COLO668 (cell line): ENCODE results near the gene TOMM5.

ENCODE experiments used
- DNase-seq: peaks from one replicate; lab custom pipeline; 2025; ENCODE audit not compliant: unreplicated experiment; lab: John Stamatoyannopoulos, UW

The TOMM5 gene

GRCh38 chr9:37592108-37592951, at the start of gene TOMM5:
TSS of gene TOMM5 (minus strand) at chr9:37592597. CDS start at chr9:37592532, 65 bp downstream.
- peak; percentile 94 for DNase-seq

GRCh38 chr9:37641331-37641730, 48.9 kb upstream of the TOMM5 start:
- no peak for DNase-seq

GRCh38 chr9:37640246-37640645, 47.8 kb upstream of the TOMM5 start:
- no peak for DNase-seq

GRCh38 chr9:37639841-37640240, 47.4 kb upstream of the TOMM5 start:
- no peak for DNase-seq

GRCh38 chr9:37639109-37639762, 46.8 kb upstream of the TOMM5 start:
- DNase-seq, result no peak

- no peak for DNase-seq
Observed at GRCh38 chr9:37636511-37637448, 44.4 kb upstream of the TOMM5 start.

GRCh38 chr9:37635808-37636207, 43.4 kb upstream of the TOMM5 start:
- DNase-seq, result no peak

- DNase-seq, result no peak
Observed at GRCh38 chr9:37632479-37632878, 40.1 kb upstream of the TOMM5 start.

GRCh38 chr9:37626708-37627292, 34.4 kb upstream of the TOMM5 start:
- no peak for DNase-seq

GRCh38 chr9:37625758-37626147, 33.4 kb upstream of the TOMM5 start:
- DNase-seq, result no peak

- DNase-seq, result no peak
Observed at GRCh38 chr9:37625036-37625757, 32.8 kb upstream of the TOMM5 start.

GRCh38 chr9:37624073-37624472, 31.7 kb upstream of the TOMM5 start:
- DNase-seq, result no peak

- no peak for DNase-seq
Observed at GRCh38 chr9:37623267-37623666, 30.9 kb upstream of the TOMM5 start.

- DNase-seq, result no peak
Observed at GRCh38 chr9:37622462-37622861, 30.1 kb upstream of the TOMM5 start.

- DNase-seq, result no peak
Observed at GRCh38 chr9:37621273-37622121, 29.1 kb upstream of the TOMM5 start.

- DNase-seq, result no peak
Observed at GRCh38 chr9:37620396-37620795, 28.0 kb upstream of the TOMM5 start.

- DNase-seq, result no peak
Observed at GRCh38 chr9:37619806-37620205, 27.4 kb upstream of the TOMM5 start.

GRCh38 chr9:37618817-37619216, 26.4 kb upstream of the TOMM5 start:
- no peak for DNase-seq

GRCh38 chr9:37617832-37618231, 25.4 kb upstream of the TOMM5 start:
- DNase-seq, result no peak
